GM21526 (cell line): ENCODE results near the gene ZNF45.
"Not testable (repeated sequence)": the region's sequence is repeated elsewhere in the genome, so short reads cannot be mapped to it uniquely, and the experiment has no call there.

Experiments
- ATAC-seq: cut with Tn5 transposase; IDR thresholded peaks from one replicate; pipeline ENCODE4 v1.9.1; 2021; ENCODE audit warnings: moderate library complexity; ENCODE audit not compliant: unreplicated experiment, low FRiP score

Gene ZNF45

GRCh38 chr19:43934985-43935708 lies at the start of gene ZNF45:
Gene ZNF45 (minus strand): TSS chr19:43935282. CDS start chr19:43922185, 13,097 bp downstream.
- ATAC-seq = peak; percentile 92

DNA sequence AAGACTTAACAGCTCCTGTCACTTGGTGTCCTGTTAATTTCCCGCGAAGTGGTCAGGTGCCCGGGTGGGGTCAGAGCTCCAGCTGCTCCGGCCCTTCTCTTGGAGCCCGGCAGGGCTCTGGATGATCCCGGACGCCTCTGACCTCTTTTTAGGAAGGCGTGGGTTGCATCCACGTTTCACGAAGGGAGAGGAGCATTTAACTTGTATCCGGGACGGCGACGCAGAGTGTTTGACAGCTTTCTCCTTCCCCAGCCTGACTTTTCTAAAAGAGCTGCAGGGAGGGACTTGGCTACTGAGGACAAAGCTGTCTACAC lies 49.6 kb upstream of the ZNF45 start:
- ATAC-seq = peak; percentile 20

DNA sequence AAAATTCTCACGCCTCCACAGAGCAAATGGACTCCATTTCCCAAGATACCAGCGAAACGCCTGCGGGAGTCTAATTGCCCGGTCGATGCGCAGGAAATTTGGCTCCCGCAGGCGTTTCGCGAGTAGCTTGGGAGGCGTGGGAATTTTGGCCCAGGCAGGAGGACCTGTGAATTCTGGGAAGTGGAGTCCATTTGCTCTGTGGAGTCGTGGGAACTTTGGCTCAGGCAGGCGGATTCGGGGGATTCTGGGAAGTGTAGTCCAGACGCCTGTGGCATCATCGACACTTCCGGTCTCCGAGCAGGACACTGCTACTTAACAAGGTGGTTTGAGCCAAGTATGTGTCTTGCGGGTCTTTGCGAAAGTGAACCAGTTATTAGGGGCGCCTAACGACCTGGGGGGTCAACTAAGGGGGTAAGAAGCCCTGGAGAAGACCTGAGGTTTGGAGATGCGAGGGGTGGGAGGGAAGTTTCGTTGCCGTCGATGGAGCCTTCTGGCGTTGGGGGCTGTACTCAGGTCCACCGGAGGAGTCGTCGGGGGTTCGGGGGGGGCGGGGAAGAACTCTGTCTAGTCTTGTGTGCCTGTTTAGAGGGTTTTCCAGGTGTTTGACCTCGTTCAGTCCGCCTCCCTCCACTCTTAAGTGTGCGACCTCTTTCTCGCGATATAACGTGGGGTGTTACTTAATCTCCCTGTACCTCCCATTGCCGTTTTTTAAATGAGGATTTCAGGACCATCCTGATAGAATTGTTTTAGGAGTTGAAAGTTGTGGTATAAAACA lies 49.0 kb upstream of the ZNF45 start, which contains the start of gene ZNF155:
ZNF155 (plus strand) TSS at position 277 of the 775 bp plus-strand sequence. CDS start 4,356 bp downstream, outside the sequence.
- peak; percentile 78 for ATAC-seq

- no peak for ATAC-seq
Measured at GRCh38 chr19:43983544-43983911, 48.4 kb upstream of the ZNF45 start.

GRCh38 chr19:43976732-43977131 lies 41.6 kb upstream of the ZNF45 start:
- ATAC-seq = no peak

DNA sequence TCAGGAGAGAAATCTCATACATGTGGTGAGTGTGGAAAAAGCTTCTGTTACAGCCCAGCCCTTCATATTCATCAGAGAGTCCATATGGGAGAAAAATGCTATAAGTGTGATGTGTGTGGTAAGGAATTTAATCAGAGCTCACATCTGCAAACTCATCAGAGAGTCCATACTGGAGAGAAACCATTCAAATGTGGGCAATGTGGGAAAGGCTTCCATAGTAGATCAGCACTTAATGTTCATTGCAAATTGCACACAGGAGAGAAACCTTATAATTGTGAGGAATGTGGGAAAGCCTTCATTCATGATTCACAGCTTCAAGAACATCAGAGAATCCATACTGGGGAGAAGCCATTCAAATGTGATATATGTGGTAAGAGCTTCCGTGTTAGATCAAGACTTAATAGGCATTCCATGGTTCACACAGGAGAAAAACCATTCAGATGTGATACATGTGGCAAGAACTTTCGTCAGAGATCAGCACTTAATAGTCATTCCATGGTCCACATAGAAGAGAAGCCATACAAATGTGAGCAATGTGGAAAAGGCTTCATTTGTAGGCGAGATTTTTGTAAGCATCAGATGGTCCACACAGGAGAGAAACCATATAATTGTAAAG lies 31.1 kb upstream of the ZNF45 start:
- ATAC-seq = no peak

- no peak for ATAC-seq
Measured at GRCh38 chr19:43960411-43960810, 25.3 kb upstream of the ZNF45 start.

GRCh38 chr19:43957891-43958290 lies 22.8 kb upstream of the ZNF45 start:
- ATAC-seq = no peak

DNA sequence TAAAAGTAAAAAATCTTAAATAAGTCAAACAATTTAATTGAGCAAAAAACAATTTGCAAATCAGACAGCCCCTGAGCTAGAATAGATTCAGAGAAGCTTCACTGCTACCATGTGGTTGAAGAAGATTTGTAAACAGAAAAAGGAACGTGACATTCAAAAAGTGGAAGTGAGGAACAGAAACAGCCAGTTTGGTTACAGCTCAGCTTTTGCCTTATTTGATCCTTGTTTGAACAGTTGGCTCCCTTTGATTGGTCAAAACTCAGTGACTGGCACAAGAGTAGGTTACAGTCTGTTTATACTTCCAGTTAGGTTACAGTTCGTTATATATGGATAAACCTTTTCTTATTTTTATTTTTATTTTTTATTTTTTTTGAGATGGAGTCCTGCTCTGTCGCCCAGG lies 21.7 kb upstream of the ZNF45 start:
- ATAC-seq = no peak

DNA sequence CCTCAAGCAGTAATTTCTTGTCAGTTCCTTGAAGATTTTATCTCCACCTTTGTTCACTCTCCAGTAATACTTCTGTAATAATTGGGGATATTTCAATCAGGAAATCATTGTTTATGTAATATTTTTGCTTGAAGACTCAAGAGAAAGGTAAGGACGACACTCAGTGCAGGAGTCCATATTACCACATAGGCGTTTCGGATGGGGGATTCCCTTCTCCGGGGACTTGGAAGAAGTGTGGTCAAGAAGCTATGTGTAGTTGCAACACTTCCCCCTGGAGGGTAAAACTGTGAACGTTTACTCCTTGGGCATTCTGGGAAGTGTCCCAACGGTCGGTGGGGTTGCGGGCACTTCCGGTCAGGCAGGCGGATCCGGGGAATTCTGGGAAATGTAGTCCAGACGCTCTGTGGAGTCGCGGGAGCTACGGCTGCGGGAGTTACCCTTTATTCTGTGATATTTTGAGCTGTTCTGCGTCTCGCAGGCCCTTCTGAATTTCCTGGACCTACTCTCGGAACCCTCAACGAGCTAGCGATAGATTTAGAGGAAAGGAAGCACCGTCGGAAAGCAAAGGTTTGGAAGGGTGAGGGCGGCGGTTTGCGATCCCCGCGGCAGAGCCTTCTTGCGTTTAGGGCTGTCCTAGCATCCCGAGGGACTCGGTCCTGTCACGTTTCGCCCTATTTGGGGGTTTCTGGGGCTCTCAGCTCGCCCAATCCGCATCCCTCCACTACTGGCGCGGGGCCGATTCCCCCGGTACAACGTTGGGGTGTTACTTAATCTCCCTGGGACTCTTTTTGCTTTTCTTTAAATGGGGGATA lies 16.0 kb upstream of the ZNF45 start, which contains the start of gene ZNF221:
ZNF221 (plus strand) TSS at position 395 of the 812 bp plus-strand sequence. CDS start 11,499 bp downstream, outside the sequence.
- peak; percentile 75 for ATAC-seq

GRCh38 chr19:43949803-43950202 lies 14.7 kb upstream of the ZNF45 start:
- not testable (repeated sequence) for ATAC-seq

DNA sequence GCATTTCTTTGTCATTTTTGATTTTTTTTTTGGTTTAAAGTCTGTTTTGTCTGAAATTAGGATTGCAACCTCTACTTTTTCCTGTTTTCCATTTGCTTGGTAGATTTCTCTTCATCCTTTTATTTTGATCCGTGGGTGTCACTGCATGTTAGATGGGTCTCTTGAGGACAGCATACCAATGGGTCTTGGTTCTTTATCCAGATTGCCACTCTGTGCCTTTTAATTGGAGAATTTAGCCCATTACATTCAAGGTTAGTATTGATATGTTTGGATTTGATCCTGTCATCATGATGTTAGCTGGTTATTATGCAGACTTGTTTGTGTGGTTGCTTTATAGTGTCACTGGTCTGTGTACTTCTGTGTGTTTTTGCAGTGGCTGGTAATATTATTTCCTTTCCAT lies 12.3 kb upstream of the ZNF45 start:
- ATAC-seq = not testable (repeated sequence)

DNA sequence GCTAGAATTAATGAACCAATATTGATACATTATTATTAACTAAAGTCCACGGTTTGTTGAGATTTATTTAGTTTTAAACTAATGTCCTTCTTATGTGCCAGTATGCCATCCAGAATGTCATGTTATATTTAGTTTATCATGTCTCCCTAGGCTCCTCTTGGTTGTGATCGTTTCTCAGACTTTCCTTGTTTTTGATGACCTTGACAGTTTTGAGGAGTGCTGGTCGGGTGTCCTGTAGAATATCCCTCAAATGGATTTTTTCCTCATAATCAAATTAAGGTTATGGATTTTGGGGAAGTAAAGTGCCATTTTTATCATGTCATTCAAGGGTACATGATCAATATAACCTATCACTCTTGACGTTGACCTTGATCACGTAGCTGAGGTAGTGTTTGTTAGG lies 6.1 kb upstream of the ZNF45 start:
- no peak for ATAC-seq

DNA sequence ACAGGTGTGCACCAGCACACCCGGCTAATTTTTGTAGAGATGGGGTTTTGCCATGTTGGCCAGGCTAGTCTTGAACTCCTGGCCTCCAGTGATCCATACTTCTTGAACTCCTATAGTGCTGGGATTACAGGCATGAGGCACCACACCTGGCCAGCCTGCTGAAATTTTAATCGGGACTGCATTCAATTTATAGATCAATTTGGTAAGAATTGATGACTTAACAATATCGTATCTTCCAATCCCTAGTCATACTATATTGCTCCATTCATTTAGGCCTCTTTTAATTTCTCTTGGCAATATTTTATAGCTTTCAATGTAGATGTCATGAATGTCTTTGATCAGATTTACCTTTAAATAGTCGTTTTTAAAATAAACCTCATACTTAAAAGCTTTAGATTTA lies 5.6 kb upstream of the ZNF45 start:
- ATAC-seq = no peak

DNA sequence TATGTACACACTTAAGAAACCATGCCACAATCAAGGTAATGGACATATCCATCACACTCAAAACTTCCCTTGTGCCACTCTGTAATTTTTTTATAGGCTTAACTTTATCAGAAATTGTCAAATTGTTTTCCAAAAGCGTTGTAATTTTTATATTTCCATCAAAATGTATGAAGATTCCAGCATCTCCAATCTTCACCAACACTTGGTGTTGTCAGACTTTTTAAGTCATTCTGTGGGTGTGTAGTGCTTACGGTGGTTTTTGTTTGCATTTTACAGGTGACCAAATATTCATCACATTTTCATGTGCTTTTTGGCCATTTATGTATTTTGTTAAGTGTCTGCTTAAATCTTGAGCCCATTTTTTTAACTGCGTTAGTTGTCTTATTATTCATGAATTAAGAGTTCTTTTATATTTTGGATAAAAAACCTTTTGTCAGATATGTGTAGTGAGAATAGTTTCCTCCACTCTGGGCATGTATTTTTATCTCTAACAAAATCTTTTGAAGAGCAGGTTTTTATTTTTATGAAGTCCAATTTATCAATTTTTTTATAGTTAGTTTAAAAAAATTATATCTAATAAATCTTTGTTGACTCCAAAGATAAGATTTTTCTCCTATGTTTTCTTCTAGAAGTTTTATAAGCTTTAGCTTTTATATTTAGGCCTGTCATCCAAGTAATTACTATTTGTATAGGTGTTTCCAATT lies 4.6 kb upstream of the ZNF45 start:
- no peak for ATAC-seq

GRCh38 chr19:43936188-43936587 lies 1.1 kb upstream of the ZNF45 start:
- ATAC-seq = no peak

- no peak for ATAC-seq
Measured at GRCh38 chr19:43934055-43934984, 762 bp downstream of the ZNF45 start.

DNA sequence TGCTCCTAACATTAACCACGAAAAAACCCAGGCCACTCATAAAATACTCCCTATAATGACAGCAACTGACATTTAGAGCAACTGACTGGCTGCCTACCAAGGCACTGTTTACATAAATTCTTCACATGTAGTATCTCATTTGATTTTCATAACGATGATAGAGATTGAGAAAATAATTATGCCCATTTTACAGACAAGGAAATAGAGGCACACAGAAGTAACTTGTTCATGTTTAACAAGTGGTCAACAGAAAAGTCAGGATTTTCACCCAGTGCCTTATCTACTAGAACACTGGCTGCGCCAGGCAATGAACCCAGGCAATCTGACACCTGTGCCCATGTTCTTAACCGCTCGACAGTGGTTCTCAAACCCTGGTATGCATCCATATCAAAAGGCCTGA lies 6.3 kb downstream of the ZNF45 start:
- no peak for ATAC-seq

GRCh38 chr19:43923875-43924274 lies 11.2 kb downstream of the ZNF45 start:
- no peak for ATAC-seq
